Breast epithelium (tissue), 3 donors: ENCODE measurements around the gene PHACTR3.

Experiments used
- POLR2A ChIP-seq: fragments of 450-650 bp; IDR thresholded peaks from one replicate; pipeline ENCODE4 v1.6.1; 2016; ENCODE audit warnings: antibody characterized with exemption, mild to moderate bottlenecking, moderate library complexity
- TF ChIP-seq, protein P1 (sequence below), 3 donors: fragments of 450-650 bp; IDR thresholded peaks; one replicate each; pipeline ENCODE4 v1.5.1; 2016 to 2017; ENCODE audit warnings: antibody characterized with exemption in 3 of 3, mild to moderate bottlenecking in 3 of 3, moderate library complexity in 3 of 3

DNA sequence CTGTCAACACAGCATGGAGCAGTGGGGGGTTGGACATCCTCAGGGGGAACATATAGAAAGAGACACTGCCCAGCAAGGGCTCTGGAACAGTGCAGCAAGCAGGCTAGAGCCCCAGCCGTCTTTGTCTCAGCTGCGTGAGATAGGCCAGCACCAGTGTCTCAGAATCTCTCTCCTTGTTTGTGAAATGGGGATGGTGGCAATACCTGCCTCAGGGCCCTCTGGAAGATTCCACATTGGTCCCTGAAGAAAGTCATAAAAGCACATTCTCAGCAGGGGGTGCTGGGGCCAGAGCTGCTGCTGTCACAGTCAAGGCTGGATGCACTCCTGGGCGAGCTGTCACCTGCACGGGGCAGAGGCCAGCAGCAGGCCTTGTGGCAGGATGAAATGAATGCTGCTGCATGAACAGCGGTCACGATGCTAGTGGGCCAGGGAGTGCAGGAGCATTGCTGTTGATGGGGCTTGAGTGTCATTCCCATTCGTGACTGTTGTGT is 207.4 kb downstream of the PHACTR3 start:
- TF ChIP-seq, protein P1, sequence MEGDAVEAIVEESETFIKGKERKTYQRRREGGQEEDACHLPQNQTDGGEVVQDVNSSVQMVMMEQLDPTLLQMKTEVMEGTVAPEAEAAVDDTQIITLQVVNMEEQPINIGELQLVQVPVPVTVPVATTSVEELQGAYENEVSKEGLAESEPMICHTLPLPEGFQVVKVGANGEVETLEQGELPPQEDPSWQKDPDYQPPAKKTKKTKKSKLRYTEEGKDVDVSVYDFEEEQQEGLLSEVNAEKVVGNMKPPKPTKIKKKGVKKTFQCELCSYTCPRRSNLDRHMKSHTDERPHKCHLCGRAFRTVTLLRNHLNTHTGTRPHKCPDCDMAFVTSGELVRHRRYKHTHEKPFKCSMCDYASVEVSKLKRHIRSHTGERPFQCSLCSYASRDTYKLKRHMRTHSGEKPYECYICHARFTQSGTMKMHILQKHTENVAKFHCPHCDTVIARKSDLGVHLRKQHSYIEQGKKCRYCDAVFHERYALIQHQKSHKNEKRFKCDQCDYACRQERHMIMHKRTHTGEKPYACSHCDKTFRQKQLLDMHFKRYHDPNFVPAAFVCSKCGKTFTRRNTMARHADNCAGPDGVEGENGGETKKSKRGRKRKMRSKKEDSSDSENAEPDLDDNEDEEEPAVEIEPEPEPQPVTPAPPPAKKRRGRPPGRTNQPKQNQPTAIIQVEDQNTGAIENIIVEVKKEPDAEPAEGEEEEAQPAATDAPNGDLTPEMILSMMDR (IDR thresholded peaks at IDR 0.05): no peak
- TF ChIP-seq POLR2A: no peak
